KOPT-K1 (cell line): Measurements from ENCODE around the gene SYNE2.

Experiments
- H3K27ac ChIP-seq: fragments of 200-600 bp; sonication (generic); 2 replicates; pipeline ENCODE4 v1.5.1; 2016; ENCODE audit warnings: antibody characterized with exemption, mild to moderate bottlenecking, low read depth, low read length; ENCODE audit not compliant: poor library complexity, severe bottlenecking
- H3K36me3 ChIP-seq: fragments of 200-600 bp; sonication (generic); 2 replicates; pipeline ENCODE4 v1.5.1; 2017; ENCODE audit warnings: antibody characterized with exemption, mild to moderate bottlenecking, low read length, moderate library complexity; ENCODE audit not compliant: insufficient read depth
- H3K9me3 ChIP-seq: fragments of 200-600 bp; sonication (generic); 2 replicates; pipeline ENCODE4 v1.5.1; 2017; ENCODE audit warnings: antibody characterized with exemption, low read length, mild to moderate bottlenecking; ENCODE audit not compliant: insufficient read depth, poor library complexity, severe bottlenecking

Gene SYNE2

DNA sequence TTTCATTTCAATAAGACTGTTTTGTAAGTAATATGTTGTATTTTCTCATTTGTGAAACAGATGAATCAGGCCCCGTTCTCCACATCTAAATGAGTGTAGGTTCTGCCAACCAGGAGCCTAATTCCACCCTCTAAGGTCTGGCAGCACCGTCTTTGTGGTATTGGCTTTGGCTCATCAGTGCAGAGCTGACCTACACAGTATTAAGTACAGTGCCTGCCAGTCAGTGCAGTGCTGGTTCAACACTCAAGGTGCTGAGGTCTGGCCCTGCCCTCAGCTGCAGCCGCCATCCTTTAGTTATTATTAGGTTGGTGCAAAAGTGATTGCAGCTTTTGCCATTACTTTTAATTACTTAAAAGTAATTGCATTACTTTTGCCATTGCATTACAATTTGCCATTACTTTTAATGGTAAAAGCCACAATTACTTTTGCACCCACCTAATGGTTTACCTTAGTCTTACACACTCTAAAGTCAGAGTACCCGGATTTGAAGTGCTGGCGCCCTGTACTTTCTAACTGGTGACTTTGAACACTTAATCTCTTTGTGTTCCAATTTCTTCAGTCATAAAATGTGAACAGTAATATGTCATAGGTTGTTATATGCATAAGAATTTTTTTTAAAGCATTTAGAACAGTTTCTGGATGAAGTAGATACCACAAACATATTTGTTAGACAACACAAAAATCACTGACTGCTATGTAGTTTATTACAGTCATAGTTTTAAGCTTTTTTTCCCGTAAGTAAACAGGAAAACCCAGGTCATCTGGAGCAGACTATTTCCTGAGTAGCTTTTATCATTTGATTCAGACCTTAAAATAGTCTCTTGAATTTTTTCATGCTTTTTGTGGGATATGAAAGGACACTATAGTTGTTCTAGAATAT lies 99.5 kb downstream of the SYNE2 start:
- Histone ChIP-seq H3K36me3 (peaks cover 71% of the 10 kb centered on the region), H3K27ac (no peak overlapping the region), H3K9me3 (no peaks in the 10 kb centered on the region)

DNA sequence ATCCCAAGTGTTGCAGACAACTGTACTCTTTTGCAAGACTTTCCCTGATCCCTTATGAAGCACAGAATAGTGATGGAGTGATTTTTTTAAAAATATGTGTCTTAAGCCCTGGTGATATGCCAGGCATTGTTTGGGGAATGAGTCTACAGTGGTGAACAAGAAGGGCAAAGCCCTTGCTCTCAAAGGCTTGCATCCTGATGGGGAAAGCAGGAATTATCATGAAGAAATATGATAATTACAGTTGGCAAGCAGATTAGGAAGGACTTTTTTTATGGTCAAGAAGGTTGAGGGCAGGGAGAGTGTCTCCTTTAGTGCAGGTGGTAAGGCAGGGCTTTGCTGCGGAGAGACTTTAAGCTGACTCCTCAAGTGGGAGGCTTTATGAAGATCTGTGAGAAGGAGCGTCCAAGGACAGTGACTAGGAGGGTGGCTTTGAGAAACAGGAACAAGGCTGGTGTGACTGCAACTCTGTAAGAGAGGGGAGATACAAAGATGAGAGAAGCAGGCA lies 100.2 kb downstream of the SYNE2 start:
- Histone ChIP-seq H3K27ac (no peak overlapping the region), H3K36me3 (peaks cover 77% of the 10 kb centered on the region), H3K9me3 (no peaks in the 10 kb centered on the region)

DNA sequence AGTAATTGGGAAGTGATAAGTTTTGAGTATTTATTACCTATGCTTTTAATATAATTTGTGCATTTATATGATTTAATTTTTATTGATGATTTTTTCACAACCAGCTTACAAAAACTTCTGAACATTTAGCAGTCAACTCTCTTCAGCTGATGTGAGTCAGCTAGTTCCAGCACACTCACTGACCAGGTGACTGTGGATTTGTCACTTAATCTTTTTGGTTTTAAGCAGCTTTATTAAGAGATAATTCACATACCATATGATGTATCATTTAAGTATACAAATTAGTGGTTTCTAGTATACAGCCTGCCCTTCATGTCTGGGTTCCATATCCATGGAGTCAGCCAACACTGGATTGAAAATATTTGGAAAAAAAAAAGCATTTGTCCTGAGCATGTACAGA lies 103.5 kb downstream of the SYNE2 start:
- Histone ChIP-seq H3K36me3 (peaks cover 66% of the 10 kb centered on the region), H3K27ac (no peak overlapping the region), H3K9me3 (no peaks in the 10 kb centered on the region)

DNA sequence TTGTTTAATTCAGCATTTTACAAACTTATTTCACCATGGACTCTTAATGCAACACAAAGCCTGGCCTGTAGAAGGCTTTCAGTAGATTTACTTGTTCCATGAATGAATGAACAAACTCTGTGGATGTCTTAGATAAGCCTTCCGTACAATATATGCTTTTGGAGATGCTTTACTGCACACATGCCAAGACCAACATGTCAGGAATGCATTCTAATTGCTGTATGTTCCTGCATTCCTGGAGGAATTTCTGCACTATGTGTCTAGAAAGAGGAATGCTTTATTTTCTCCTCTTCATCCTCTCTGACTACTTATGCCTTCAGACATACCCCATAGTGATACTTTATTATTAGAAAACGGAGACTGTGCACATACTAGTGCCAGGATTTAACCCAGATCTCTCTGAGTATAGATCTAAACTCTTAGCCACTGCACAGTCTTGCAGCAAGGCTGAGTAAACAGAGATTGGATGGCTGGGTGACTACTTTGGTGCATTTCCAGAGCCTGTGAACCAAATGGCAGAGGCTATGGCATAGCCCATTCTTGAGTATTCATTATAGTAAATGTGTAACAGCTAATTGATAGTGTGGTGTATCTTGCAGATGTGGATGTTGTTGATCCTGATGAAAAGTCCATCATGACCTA lies 108.2 kb downstream of the SYNE2 start:
- Histone ChIP-seq H3K27ac (no peak overlapping the region), H3K9me3 (no peaks in the 10 kb centered on the region), H3K36me3 (peaks cover 56% of the 10 kb centered on the region)

DNA sequence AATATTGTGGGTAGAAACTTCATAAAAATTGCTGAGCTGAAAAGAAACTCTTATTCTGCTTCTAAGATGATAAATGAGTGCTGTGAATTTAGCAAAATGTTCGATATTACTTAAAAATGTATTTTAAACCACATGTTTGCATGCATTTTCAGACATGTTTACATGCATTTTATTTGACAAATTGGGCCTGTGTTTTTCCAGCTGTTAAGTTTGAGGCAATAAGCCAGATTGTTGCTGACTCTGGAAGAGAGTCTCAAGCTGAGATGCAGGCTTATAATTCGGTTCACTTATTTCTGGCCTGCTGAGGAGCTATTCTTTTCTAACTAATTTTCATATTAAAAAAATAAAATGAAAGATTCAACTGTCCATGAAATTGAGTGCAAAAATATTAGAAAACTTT lies 110.1 kb downstream of the SYNE2 start:
- Histone ChIP-seq H3K27ac (no peak overlapping the region), H3K36me3 (peaks cover 55% of the 10 kb centered on the region), H3K9me3 (no peaks in the 10 kb centered on the region)

DNA sequence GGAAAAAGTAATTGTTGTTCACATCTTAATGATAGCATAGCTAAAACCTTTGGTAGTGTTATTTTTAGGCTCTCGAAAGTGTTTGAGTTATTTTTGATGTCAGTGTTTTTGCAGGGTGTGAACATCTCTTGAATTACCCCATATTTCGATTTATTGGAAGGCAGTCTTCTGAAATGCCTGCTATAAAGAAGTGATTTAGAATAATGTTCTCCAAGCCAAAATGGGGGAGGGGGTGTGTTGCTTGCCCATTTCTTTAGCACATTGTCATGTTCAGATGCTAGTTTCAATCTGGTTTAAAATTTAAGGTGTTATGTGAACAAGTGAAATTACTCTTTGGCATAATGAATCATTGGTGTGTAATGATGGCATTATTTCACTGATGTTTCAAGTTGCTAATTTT lies 110.6 kb downstream of the SYNE2 start:
- Histone ChIP-seq H3K27ac (no peak overlapping the region), H3K36me3 (peaks cover 59% of the 10 kb centered on the region), H3K9me3 (no peaks in the 10 kb centered on the region)

DNA sequence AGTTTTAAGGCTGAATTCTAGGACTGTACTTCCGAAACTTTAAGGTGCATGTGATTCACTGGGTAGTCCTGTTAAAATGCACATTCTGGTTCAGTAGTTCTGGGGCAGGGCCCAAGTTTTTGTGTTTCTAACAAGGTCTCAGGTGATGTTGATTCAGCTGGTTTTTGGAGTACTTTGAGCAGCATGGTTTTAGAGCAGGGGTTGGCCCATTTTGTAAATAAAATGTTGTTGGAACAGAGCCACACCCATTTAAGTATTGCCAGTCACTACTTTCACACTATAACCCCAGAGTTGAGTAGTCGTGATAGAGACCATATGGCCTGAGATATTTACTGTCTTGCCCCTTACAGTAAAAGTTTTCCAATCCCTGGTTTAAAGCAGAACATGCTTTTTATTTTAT lies 111.3 kb downstream of the SYNE2 start:
- peaks cover 64% of the 10 kb centered on the region for H3K36me3 ChIP-seq

DNA sequence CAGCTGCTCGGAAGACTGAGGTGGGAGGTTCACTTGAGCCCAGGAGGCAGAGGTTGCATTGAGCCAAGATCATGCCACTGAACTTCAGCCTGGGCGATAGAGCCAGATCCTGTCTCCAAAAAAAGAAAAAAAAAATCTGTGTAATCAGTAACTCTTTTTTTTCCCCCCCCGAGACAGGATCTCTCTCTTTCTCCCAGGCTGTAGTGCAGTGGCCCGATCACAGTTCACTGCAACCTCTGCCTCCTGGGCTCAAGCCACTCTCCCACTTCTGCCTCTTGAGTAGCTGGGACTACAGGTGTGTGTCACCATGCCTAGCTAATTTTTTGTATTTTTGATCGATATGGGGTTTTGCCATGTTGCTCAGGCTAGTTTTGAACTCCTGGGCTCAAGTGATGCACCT lies 113.6 kb downstream of the SYNE2 start:
- Histone ChIP-seq H3K9me3 (no peaks in the 10 kb centered on the region), H3K36me3 (peaks cover 73% of the 10 kb centered on the region), H3K27ac (no peak overlapping the region)

More for the DNA sequence above, 111.3 kb downstream of the SYNE2 start:
- H3K27ac ChIP-seq: no peak overlapping the region
- H3K9me3 ChIP-seq: no peaks in the 10 kb centered on the region

DNA sequence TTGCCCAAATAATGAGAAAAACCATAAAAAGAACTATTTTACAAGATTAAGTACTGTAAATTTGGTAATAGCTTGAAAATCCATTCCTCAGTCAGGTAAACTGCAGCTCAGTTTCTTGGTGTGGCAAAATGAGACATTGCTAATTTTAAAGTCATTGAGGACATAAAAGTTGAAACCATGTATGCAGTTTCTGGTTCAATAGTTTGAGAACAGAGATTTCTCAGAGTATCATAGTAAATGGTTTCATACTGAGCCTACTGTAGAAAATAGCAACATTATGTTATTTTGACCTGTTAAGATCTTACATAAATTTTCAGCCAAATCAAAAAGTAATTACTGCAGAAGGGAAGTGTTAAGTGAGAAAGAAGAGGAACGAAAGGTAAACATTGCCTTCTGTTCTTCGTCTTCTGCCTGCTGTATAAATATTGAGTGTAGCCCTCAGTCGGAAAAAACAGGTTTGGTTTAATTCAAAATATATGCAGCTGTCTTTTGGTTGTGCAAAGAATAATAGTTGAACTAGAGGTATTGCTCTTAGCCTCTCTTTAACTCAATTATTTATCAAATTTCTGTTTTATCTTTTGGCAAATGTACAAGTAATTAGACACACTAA lies 119.6 kb downstream of the SYNE2 start:
- Histone ChIP-seq H3K9me3 (no peaks in the 10 kb centered on the region), H3K27ac (no peak overlapping the region), H3K36me3 (peaks cover 64% of the 10 kb centered on the region)

DNA sequence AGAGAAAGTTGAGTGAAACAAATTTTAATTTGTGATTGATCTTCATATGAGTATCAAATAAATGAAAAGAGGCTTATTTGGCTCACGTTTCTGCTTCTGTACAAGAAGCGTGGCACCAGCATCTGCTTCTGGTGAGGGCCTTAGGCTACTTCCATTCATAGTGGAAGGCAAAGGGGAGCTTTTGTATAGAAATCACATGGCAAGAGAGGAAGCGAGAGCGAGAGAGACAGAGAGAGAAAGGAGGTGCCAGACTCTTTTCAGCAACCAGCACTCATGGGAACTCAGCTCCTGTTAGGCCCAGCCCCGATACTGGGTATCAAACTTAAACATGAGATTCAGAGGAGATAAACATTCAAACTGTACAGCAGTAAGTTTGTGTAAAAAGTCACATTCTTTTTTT lies 121.4 kb downstream of the SYNE2 start:
- Histone ChIP-seq H3K9me3 (no peaks in the 10 kb centered on the region), H3K36me3 (peaks cover 64% of the 10 kb centered on the region), H3K27ac (no peak overlapping the region)

DNA sequence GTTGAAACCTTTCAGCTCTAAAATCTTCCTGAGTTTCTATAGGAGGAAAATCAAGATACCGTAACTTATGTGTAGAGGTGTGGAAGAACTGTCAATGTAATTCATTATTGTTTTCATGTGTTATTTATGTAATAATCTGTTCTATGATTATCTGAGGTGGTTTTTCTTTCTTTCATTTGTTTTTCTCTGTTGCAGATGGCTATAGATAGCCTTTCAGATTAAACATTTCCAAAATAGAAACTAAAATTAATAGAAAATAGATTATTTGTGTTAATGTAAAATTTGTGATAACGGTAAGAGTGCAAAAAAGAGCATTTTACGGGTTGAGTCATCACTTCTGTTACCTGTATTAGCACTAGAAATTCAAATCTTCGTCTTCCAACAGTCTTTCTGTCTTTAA lies 128.8 kb downstream of the SYNE2 start:
- Histone ChIP-seq H3K27ac (no peak overlapping the region), H3K9me3 (no peaks in the 10 kb centered on the region), H3K36me3 (peaks cover 67% of the 10 kb centered on the region)

DNA sequence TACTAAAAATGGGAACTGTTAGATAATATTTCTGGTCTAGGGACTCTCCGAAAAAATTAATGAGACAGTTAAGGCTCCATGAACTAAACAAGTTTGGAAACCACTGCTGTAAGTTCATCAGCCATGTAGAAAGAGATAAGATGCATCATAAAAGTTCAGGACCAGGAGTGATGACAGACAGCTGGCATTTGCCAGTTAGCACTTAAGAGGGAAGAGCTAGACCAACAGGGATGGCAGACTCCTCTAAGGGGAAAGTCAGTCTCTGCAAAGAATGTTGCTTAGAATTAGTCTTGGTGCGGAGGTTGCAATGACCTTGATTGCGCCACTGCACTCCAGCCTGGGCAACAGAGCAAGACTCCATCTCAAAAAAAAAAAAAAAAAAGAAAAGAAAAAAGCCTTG lies 129.4 kb downstream of the SYNE2 start:
- peaks cover 69% of the 10 kb centered on the region for H3K36me3 ChIP-seq
- no peaks in the 10 kb centered on the region for H3K9me3 ChIP-seq
- no peak overlapping the region for H3K27ac ChIP-seq

DNA sequence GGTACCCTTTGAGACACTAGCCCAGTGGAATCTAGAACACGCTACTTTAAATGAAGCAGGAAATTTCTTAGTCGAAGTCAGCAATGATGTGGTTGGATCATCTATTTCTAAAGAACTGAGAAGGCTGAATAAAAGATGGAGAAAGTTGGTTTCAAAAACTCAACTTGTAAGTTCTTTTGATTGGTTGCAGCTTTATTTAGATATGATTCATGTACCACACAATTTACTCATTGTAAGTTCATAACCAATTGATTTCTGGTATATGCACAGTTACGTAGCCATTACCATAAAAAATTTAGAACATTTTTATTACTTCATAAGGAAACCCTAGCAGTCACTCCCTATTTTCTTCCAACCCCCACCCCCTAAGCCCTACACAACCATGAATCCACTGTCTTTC lies 129.8 kb downstream of the SYNE2 start:
- H3K36me3 ChIP-seq: peaks cover 67% of the 10 kb centered on the region
- H3K27ac ChIP-seq: no peak overlapping the region
- no peaks in the 10 kb centered on the region for H3K9me3 ChIP-seq

DNA sequence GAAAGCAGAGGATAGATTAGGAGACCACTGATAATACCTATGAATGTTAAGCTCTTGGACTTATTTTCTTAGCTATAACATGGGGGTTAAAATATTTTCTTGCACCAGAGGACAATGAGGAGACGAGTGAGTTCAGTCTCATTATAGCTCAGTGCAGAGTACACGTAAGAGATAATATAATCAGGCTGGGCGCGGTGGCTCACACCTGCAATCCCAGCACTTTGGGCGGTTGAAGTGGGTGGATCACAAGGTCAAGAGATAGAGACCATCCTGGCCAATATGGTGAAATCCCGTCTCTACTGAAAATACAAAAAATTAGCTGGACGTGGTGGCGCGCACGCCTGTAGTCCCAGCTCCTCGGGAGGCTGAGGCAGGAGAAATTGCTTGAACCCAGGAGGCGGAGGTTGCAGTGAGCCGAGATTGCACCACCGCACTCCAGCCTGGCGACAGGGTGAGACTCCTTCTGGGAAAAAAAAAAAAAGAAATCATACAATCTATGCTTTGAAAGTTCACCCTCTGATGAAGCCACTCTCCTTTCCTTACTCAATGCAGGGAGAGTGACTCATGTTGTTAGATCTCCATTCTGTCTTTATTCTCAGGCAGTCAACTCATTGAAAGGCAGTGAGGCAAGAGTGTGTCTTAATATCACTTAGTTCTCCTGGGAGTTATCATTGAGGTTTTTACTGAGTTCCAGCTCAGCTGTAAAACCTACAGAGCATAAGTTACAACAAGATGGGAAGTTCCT lies 134.2 kb downstream of the SYNE2 start:
- Histone ChIP-seq H3K9me3 (no peaks in the 10 kb centered on the region), H3K36me3 (peaks cover 56% of the 10 kb centered on the region), H3K27ac (no peak overlapping the region)

DNA sequence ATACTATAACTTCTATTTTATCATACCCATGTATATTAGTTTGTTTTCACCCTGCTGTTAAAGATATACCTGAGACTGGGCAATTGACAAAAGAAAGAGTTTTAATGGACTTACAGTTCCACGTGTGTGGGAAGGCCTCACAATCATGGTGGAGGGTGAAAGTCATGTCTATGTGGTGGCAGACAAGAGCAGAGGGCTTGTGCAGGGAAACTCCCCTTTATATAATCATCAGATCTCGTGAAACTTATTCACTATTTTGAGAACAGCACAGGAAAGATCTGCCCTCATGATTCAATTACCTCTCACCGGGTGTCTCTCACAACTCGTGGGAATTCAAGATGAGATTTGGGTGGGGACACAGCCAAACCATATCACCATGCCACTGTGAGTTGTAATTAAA lies 135.8 kb downstream of the SYNE2 start:
- Histone ChIP-seq H3K27ac (no peak overlapping the region), H3K9me3 (no peaks in the 10 kb centered on the region), H3K36me3 (peaks cover 59% of the 10 kb centered on the region)
